Measurements from ENCODE around the gene DPH3.

DPH3 gene

GRCh38 chr3:16247282-16248061 is 17.3 kb downstream of the DPH3 start:
- H3K4me3 ChIP-seq (ENCODE audit: low read depth, low read length) = no peak overlapping the region
- in situ Hi-C loops (cut with HindIII; ENCODE audit: low sequenced_read_pairs) = no loop called here
- peak; percentile 81 for TF ChIP-seq CTCF (IDR thresholded peaks at IDR 0.05; ENCODE audit: low read depth, low read length)
- peak; percentile 80 for DNase-seq (ENCODE audit: low read depth, low spot score)

- in situ Hi-C loops (cut with HindIII; ENCODE audit: low sequenced_read_pairs) = no loop called here
- TF ChIP-seq CTCF (IDR thresholded peaks at IDR 0.05; ENCODE audit: low read depth, low read length) = no peak
- DNase-seq (ENCODE audit: low read depth, low spot score) = no peak
- no peak overlapping the region for H3K4me3 ChIP-seq (ENCODE audit: low read depth, low read length)
Observed at GRCh38 chr3:16245609-16246008, 19.1 kb downstream of the DPH3 start.

- DNase-seq (ENCODE audit: low read depth, low spot score) = peak; percentile 19
- in situ Hi-C loops (cut with HindIII; ENCODE audit: low sequenced_read_pairs) = no loop called here
- TF ChIP-seq CTCF (IDR thresholded peaks at IDR 0.05; ENCODE audit: low read depth, low read length) = no peak
- no peak overlapping the region for H3K4me3 ChIP-seq (ENCODE audit: low read depth, low read length)
Observed at GRCh38 chr3:16243706-16244490, 20.8 kb downstream of the DPH3 start.

- TF ChIP-seq CTCF (IDR thresholded peaks at IDR 0.05; ENCODE audit: low read depth, low read length) = no peak
- in situ Hi-C loops (cut with HindIII; ENCODE audit: low sequenced_read_pairs) = no loop called here
- no peak overlapping the region for H3K4me3 ChIP-seq (ENCODE audit: low read depth, low read length)
- DNase-seq (ENCODE audit: low read depth, low spot score) = no peak
Observed at GRCh38 chr3:16242177-16242576, 22.6 kb downstream of the DPH3 start.

GRCh38 chr3:16241225-16241624 is 23.5 kb downstream of the DPH3 start:
- no peak for DNase-seq (ENCODE audit: low read depth, low spot score)
- no peak for TF ChIP-seq CTCF (IDR thresholded peaks at IDR 0.05; ENCODE audit: low read depth, low read length)
- no peak overlapping the region for H3K4me3 ChIP-seq (ENCODE audit: low read depth, low read length)
- in situ Hi-C loops (cut with HindIII; ENCODE audit: low sequenced_read_pairs) = no loop called here

- no peak for TF ChIP-seq CTCF (IDR thresholded peaks at IDR 0.05; ENCODE audit: low read depth, low read length)
- DNase-seq (ENCODE audit: low read depth, low spot score) = peak; percentile 49
- no peak overlapping the region for H3K4me3 ChIP-seq (ENCODE audit: low read depth, low read length)
- in situ Hi-C loops (cut with HindIII; ENCODE audit: low sequenced_read_pairs) = no loop called here
Observed at GRCh38 chr3:16240229-16241023, 24.3 kb downstream of the DPH3 start.

Data from astrocyte of the spinal cord (primary cell).